ENCODE data around the gene URI1. TPM values are rescaled to one million over a fixed set of nuclear protein-coding genes. Genes with fewer than 3 reads are reported as not detected.

Gene URI1
- total RNA-seq, 1 donor from 2014 or later: 58.4 TPM

- DNase-seq (ENCODE audit: low spot score, unreplicated experiment): no peak
- peaks cover 7% of the 10 kb centered on the region for H3K9me3 Mint-ChIP-seq (ENCODE audit: low read depth)
- no peak for TF ChIP-seq CTCF (IDR thresholded peaks at IDR 0.05; ENCODE audit: unreplicated experiment)
- H3K36me3 Mint-ChIP-seq (ENCODE audit: insufficient read depth): peaks cover 20% of the 10 kb centered on the region
- H3K4me3 Mint-ChIP-seq (ENCODE audit: low read depth): no peak overlapping the region
- no peaks in the 10 kb centered on the region for H3K4me1 Mint-ChIP-seq (ENCODE audit: low read depth)
- no peaks in the 10 kb centered on the region for H3K27me3 Mint-ChIP-seq
- H3K27ac Mint-ChIP-seq: no peak overlapping the region
Measured at GRCh38 chr19:30017172-30017571, 75.1 kb downstream of the URI1 start.

GRCh38 chr19:30020189-30020588, 78.2 kb downstream of the URI1 start:
- no peak for TF ChIP-seq CTCF (IDR thresholded peaks at IDR 0.05; ENCODE audit: unreplicated experiment)
- Mint-ChIP-seq H3K4me1 (ENCODE audit: low read depth) (no peaks in the 10 kb centered on the region), H3K27me3 (no peaks in the 10 kb centered on the region), H3K27ac (no peak overlapping the region), H3K4me3 (ENCODE audit: low read depth) (no peak overlapping the region), H3K36me3 (ENCODE audit: insufficient read depth) (peaks cover 32% of the 10 kb centered on the region), H3K9me3 (ENCODE audit: low read depth) (peaks cover 18% of the 10 kb centered on the region)
- no peak for DNase-seq (ENCODE audit: low spot score, unreplicated experiment)

GRCh38 chr19:30022659-30023058, 80.6 kb downstream of the URI1 start:
- H3K36me3 Mint-ChIP-seq (ENCODE audit: insufficient read depth): peaks cover 42% of the 10 kb centered on the region
- no peaks in the 10 kb centered on the region for H3K4me1 Mint-ChIP-seq (ENCODE audit: low read depth)
- DNase-seq (ENCODE audit: low spot score, unreplicated experiment): no peak
- no peak for TF ChIP-seq CTCF (IDR thresholded peaks at IDR 0.05; ENCODE audit: unreplicated experiment)
- H3K27me3 Mint-ChIP-seq: no peaks in the 10 kb centered on the region
- H3K9me3 Mint-ChIP-seq (ENCODE audit: low read depth): peaks cover 24% of the 10 kb centered on the region
- H3K4me3 Mint-ChIP-seq (ENCODE audit: low read depth): no peak overlapping the region
- no peak overlapping the region for H3K27ac Mint-ChIP-seq

- Mint-ChIP-seq H3K36me3 (ENCODE audit: insufficient read depth) (peaks cover 43% of the 10 kb centered on the region), H3K9me3 (ENCODE audit: low read depth) (peaks cover 24% of the 10 kb centered on the region), H3K27ac (no peak overlapping the region), H3K4me1 (ENCODE audit: low read depth) (no peaks in the 10 kb centered on the region), H3K4me3 (ENCODE audit: low read depth) (no peak overlapping the region), H3K27me3 (no peaks in the 10 kb centered on the region)
- TF ChIP-seq CTCF (IDR thresholded peaks at IDR 0.05; ENCODE audit: unreplicated experiment): no peak
- no peak for DNase-seq (ENCODE audit: low spot score, unreplicated experiment)
Measured at GRCh38 chr19:30023330-30023729, 81.3 kb downstream of the URI1 start.

- H3K4me1 Mint-ChIP-seq (ENCODE audit: low read depth): peaks cover 2% of the 10 kb centered on the region
- H3K4me3 Mint-ChIP-seq (ENCODE audit: low read depth): no peak overlapping the region
- H3K27me3 Mint-ChIP-seq: no peaks in the 10 kb centered on the region
- H3K36me3 Mint-ChIP-seq (ENCODE audit: insufficient read depth): peaks cover 43% of the 10 kb centered on the region
- peaks cover 27% of the 10 kb centered on the region for H3K9me3 Mint-ChIP-seq (ENCODE audit: low read depth)
- no peak for TF ChIP-seq CTCF (IDR thresholded peaks at IDR 0.05; ENCODE audit: unreplicated experiment)
- H3K27ac Mint-ChIP-seq: no peak overlapping the region
- DNase-seq (ENCODE audit: low spot score, unreplicated experiment): no peak
Measured at GRCh38 chr19:30024091-30024490, 82.1 kb downstream of the URI1 start.
